HEK293 (cell line): ENCODE results near the gene SCAMP3.

Source experiments
- EGR2 ChIP-seq: fragments of 450-650 bp; formaldehyde crosslinking; IDR thresholded peaks from 2 replicates; pipeline ENCODE4 v1.5.1; 2016; ENCODE audit warnings: low read depth, missing biosample characterization, missing genetic modification characterization
- GLIS2 ChIP-seq: fragments of 450-650 bp; formaldehyde crosslinking; IDR thresholded peaks from 2 replicates; pipeline ENCODE4 v1.5.1; 2016; ENCODE audit warnings: missing biosample characterization, missing genetic modification characterization
- INSM2 ChIP-seq: fragments of 450-650 bp; formaldehyde crosslinking; IDR thresholded peaks from 2 replicates; pipeline ENCODE4 v1.5.1; 2016; ENCODE audit warnings: missing biosample characterization, missing genetic modification characterization
- KLF7 ChIP-seq: fragments of 450-650 bp; formaldehyde crosslinking; IDR thresholded peaks from 2 replicates; pipeline ENCODE4 v1.5.1; 2016; ENCODE audit warnings: missing biosample characterization, missing genetic modification characterization, borderline replicate concordance
- KLF9 ChIP-seq: fragments of 450-650 bp; formaldehyde crosslinking; IDR thresholded peaks from 2 replicates; pipeline ENCODE4 v1.5.1; 2016; ENCODE audit warnings: missing biosample characterization, missing genetic modification characterization, low read depth
- MYNN ChIP-seq: fragments of 450-650 bp; formaldehyde crosslinking; IDR thresholded peaks from 2 replicates; pipeline ENCODE4 v1.5.1; 2016; ENCODE audit warnings: missing biosample characterization, missing genetic modification characterization, borderline replicate concordance
- OSR2 ChIP-seq: fragments of 450-650 bp; formaldehyde crosslinking; IDR thresholded peaks from 2 replicates; pipeline ENCODE4 v1.5.1; 2016; ENCODE audit warnings: missing biosample characterization, missing genetic modification characterization
- PRDM6 ChIP-seq: fragments of 450-650 bp; formaldehyde crosslinking; IDR thresholded peaks from 2 replicates; pipeline ENCODE4 v1.5.1; 2017; ENCODE audit warnings: missing biosample characterization, missing genetic modification characterization
- ZBTB49 ChIP-seq: fragments of 450-650 bp; formaldehyde crosslinking; IDR thresholded peaks from 2 replicates; pipeline ENCODE4 v1.5.1; 2016; ENCODE audit warnings: missing biosample characterization, missing genetic modification characterization, low read depth
- ZBTB8A ChIP-seq: fragments of 450-650 bp; formaldehyde crosslinking; IDR thresholded peaks from 2 replicates; pipeline ENCODE4 v1.5.1; 2016; ENCODE audit warnings: missing biosample characterization, missing genetic modification characterization
- ZFP41 ChIP-seq: fragments of 450-650 bp; formaldehyde crosslinking; IDR thresholded peaks from 2 replicates; pipeline ENCODE4 v1.5.1; 2016; ENCODE audit warnings: missing biosample characterization, missing genetic modification characterization, borderline replicate concordance
- ZNF10 ChIP-seq: fragments of 450-650 bp; formaldehyde crosslinking; IDR thresholded peaks from 2 replicates; pipeline ENCODE4 v1.5.1; 2017; ENCODE audit warnings: missing biosample characterization, missing genetic modification characterization
- ZNF121 ChIP-seq: fragments of 450-650 bp; formaldehyde crosslinking; IDR thresholded peaks from 2 replicates; pipeline ENCODE4 v1.5.1; 2016; ENCODE audit warnings: missing biosample characterization, missing genetic modification characterization
- ZNF16 ChIP-seq: fragments of 450-650 bp; formaldehyde crosslinking; IDR thresholded peaks from 2 replicates; pipeline ENCODE4 v1.5.1; 2016; ENCODE audit warnings: low read depth, missing biosample characterization, missing genetic modification characterization
- ZNF2 ChIP-seq: fragments of 450-650 bp; formaldehyde crosslinking; IDR thresholded peaks from 2 replicates; pipeline ENCODE4 v1.5.1; 2016; ENCODE audit warnings: missing biosample characterization, missing genetic modification characterization
- ZNF211 ChIP-seq: fragments of 450-650 bp; formaldehyde crosslinking; IDR thresholded peaks from 2 replicates; pipeline ENCODE4 v1.5.1; 2016; ENCODE audit warnings: low read depth, missing biosample characterization, missing genetic modification characterization
- ZNF311 ChIP-seq: fragments of 450-650 bp; formaldehyde crosslinking; IDR thresholded peaks from 2 replicates; pipeline ENCODE4 v1.5.1; 2017; ENCODE audit warnings: missing biosample characterization, missing genetic modification characterization, borderline replicate concordance
- ZNF366 ChIP-seq: fragments of 450-650 bp; formaldehyde crosslinking; conservative IDR thresholded peaks from 2 replicates; pipeline ENCODE4 v1.5.1; 2016; ENCODE audit warnings: missing biosample characterization, missing genetic modification characterization
- ZNF416 ChIP-seq: fragments of 450-650 bp; formaldehyde crosslinking; IDR thresholded peaks from 2 replicates; pipeline ENCODE4 v1.5.1; 2016; ENCODE audit warnings: missing biosample characterization, missing genetic modification characterization
- ZNF433 ChIP-seq: fragments of 450-650 bp; formaldehyde crosslinking; IDR thresholded peaks from 2 replicates; pipeline ENCODE4 v1.5.1; 2016; ENCODE audit warnings: missing biosample characterization, missing genetic modification characterization, low read depth
- ZNF501 ChIP-seq: fragments of 450-650 bp; formaldehyde crosslinking; IDR thresholded peaks from 2 replicates; pipeline ENCODE4 v1.5.1; 2016; ENCODE audit warnings: missing biosample characterization, missing genetic modification characterization
- ZNF549 ChIP-seq: fragments of 450-650 bp; IDR thresholded peaks from 2 replicates; pipeline ENCODE4 v1.5.1; 2018; ENCODE audit warnings: missing biosample characterization, missing genetic modification characterization, mild to moderate bottlenecking, inconsistent platforms, moderate library complexity
- ZNF600 ChIP-seq: fragments of 450-650 bp; formaldehyde crosslinking; IDR thresholded peaks from 2 replicates; pipeline ENCODE4 v1.5.1; 2016; ENCODE audit warnings: missing biosample characterization, missing genetic modification characterization
- ZNF639 ChIP-seq: fragments of 450-650 bp; formaldehyde crosslinking; IDR thresholded peaks from 2 replicates; pipeline ENCODE4 v1.5.1; 2016; ENCODE audit warnings: missing biosample characterization, missing genetic modification characterization
- ZNF660 ChIP-seq: fragments of 450-650 bp; IDR thresholded peaks from 2 replicates; pipeline ENCODE4 v1.5.1; 2018; ENCODE audit warnings: missing biosample characterization, mild to moderate bottlenecking, missing genetic modification characterization
- ZNF677 ChIP-seq: fragments of 450-650 bp; IDR thresholded peaks from 2 replicates; pipeline ENCODE4 v1.5.0; 2018; ENCODE audit warnings: missing biosample characterization, mild to moderate bottlenecking, missing genetic modification characterization, moderate library complexity
- ZNF707 ChIP-seq: fragments of 450-650 bp; formaldehyde crosslinking; IDR thresholded peaks from 2 replicates; pipeline ENCODE4 v1.5.1; 2016; ENCODE audit warnings: missing biosample characterization, missing genetic modification characterization
- ZNF830 ChIP-seq: fragments of 450-650 bp; IDR thresholded peaks from 2 replicates; pipeline ENCODE4 v1.5.0; 2018; ENCODE audit warnings: missing biosample characterization, missing genetic modification characterization, low read depth, mild to moderate bottlenecking, moderate library complexity
- ZSCAN4 ChIP-seq: fragments of 450-650 bp; formaldehyde crosslinking; IDR thresholded peaks from 2 replicates; pipeline ENCODE4 v1.5.1; 2017; ENCODE audit warnings: missing biosample characterization, missing genetic modification characterization
- ZSCAN5A ChIP-seq: fragments of 450-650 bp; formaldehyde crosslinking; IDR thresholded peaks from 2 replicates; pipeline ENCODE4 v1.5.1; 2016; ENCODE audit warnings: missing biosample characterization, missing genetic modification characterization

SCAMP3 gene

GRCh38 chr1:155227261-155228095 is 34.7 kb downstream of the SCAMP3 start (continued):
- TF ChIP-seq ZBTB49 (tag by site-specific recombination) (no peak), ZNF660 (tag by site-specific recombination) (peak; percentile 85), ZNF16 (tag by site-specific recombination) (no peak), ZNF677 (tag by site-specific recombination) (no peak), ZNF600 (no peak), MYNN (no peak), ZFP41 (no peak), ZNF10 (no peak), ZNF707 (no peak), KLF9 (tag by site-specific recombination) (peak; percentile 54), ZNF639 (tag by site-specific recombination) (no peak), KLF7 (tag by site-specific recombination) (0 out of 2 replicates have a peak, but pooled peaks have one; percentile 23), EGR2 (peak; percentile 72), ZNF311 (tag by site-specific recombination) (no peak), INSM2 (tag by site-specific recombination) (peak; percentile 53), ZBTB8A (tag by site-specific recombination) (peak; percentile 88), GLIS2 (tag by site-specific recombination) (peak; percentile 88), ZNF433 (no peak), ZNF830 (tag by site-specific recombination) (no peak), ZNF416 (tag by site-specific recombination) (no peak), ZSCAN5A (tag by site-specific recombination) (no peak), OSR2 (tag by site-specific recombination) (0 out of 2 replicates have a peak, but pooled peaks have one; percentile 38), ZNF501 (no peak), ZNF211 (tag by site-specific recombination) (no peak), ZNF2 (tag by site-specific recombination) (no peak), ZSCAN4 (tag by site-specific recombination) (no peak), ZNF366 (tag by site-specific recombination) (no peak), PRDM6 (tag by site-specific recombination) (no peak), ZNF549 (tag by site-specific recombination) (no peak), ZNF121 (tag by site-specific recombination) (no peak)
